Measurements from ENCODE around the gene CDK16.

CDK16 gene

DNA sequence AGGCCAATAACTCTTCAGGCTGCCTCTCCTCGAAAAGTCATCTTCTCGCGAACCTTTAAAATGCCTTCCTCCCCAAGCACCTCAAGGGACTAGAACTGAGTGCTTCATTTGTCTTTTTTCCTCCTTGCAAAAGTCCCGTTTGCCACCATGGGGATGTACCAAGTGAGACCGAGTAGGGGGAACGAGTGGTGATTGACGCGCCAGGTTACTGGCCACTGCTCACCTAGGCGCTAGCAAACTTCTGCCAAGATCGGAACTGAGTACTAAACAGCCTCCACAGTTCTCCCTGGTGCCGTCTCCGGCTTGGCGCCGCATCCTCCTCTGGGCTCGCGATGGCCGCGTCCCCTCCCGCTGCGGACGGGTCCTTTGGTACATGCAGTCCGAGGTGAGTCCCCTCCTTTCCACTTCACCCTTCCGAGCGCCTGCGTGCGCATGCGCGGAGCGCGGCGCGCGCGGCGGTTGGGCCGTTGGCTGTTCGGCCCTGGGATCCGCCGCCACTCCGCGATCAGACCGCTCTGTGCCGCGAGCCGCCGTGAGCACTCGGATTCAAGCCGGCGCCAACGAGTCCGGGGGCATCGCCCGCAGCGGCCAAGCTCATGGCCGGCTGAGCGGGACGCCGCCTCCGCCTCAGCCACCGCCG lies at the start of gene CDK16:
Gene CDK16 (plus strand): TSS at position 402 of the 640 bp plus-strand sequence. CDS start 4,877 bp downstream, outside the sequence.
- peak; percentile 61 for DNase-seq

GRCh38 chrX:47169273-47169672 lies 49.2 kb upstream of the CDK16 start:
- no peak for DNase-seq

DNA sequence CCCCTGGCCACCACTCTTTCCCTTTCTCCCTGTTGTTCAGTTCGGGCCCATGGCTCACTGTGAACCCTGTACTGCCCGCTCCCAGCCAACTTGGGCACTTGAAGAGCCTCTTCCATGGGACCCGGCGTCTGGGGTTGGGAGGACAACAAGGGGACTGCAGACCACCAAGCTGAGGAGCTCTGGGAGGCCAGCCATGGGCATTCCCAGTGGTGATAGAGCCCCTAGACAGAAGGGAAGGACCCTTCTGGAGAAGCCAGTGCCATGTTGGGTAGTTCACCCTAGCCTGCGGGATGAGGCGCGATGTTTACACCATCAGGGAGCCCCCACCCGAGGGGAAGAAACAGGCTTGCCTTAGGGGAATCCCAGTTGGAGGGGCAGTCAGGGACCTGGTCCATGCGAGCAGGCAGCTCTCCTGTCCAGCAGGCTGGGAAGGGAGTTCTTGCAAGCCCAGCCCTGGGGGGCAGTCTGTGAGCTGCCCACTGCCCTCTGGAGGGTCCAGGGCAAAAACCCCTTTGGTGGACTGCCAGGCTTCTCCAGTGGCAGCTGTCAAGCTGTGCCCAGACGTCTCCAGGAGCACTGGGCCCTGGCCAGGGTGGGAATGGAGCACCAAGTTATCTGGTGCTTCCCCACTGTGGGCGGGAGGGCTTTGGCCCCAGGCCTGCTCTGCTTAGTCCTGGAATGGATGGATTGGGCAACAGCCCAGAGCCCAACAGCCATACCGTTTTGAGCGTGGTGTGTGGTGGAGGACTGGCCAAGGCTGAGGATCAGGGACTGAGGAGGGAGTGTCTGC lies 48.6 kb upstream of the CDK16 start:
- no peak for DNase-seq

- no peak for DNase-seq
These were observed 47.4 kb upstream of the CDK16 start for GRCh38 chrX:47170861-47171692.

DNA sequence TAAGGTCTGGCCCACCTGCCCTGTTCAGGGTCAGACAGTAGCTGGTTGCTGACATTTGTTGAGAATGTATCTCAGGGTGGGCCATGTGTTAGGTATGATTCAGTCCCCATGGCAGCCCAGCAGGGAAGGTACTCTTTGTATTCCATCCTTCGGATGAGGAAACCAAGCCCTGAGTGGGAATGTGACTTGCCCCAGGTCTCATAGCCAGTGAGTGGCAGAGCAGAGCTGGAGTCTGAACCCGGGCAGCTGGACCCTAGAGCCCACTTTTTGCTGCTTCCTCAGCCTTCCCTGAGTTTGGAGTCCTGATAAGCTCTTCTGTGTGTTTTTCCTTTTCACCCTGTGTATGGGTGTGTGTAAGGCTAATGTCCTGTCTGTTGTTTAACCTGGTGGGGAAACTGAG lies 46.5 kb upstream of the CDK16 start:
- no peak for DNase-seq

DNA sequence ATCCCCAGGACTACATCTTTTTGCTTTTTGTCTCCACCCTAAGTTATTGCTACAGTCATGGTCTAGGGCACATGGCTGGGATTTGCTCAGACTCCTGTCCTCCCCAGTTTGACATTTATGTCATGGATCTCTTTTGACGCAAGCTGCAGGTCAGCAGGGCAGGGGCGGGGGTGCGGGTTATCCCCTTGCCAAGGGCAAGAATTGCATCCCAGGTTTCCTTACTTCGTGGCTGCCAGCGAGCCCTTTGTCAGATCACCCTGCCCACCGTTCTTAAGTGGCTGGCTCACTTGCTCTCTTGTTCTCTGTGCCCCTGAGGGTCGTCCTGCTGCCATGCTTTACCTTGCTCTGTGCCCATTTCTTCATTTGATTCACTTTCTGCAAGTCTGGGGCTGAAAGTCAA lies 45.9 kb upstream of the CDK16 start:
- no peak for DNase-seq

DNA sequence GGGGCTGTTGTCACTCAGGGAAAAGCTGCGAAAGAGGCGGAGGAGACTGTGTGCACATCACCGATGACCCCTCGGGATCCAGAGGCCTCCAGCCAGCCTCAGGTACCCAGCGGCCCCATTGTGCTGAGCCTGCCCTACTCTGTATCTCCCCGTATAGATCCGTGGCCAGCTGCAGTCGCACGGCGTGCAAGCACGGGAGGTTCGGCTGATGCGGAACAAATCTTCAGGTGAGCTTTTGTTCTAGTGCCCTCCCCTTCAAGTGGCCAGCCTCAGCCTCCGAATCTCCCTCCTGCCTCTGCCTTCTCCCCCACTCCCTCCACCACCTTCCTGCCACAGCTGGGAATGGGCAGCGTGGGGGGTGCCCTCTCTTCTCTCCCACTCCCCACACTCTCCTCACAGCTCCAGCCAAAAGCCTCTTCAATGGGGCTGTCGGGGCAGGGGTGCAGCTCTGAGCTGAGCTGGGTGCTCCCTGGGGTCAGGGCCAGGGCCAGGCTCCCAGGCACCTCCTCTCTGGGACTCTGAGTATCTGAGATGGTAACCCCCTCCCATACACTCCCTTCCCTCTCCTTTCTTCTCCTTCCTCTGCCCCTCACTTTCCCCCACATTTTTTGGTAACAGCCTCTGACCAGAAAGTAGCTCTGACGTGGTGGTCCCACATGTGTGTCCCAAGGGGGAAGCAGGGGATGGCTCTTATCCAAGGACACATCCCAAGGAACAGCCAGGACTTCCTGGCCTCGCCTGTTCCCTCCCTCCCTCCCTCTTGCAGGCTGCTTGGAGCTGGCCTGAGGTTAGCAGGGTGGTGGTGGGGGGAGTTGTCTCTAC lies 45.3 kb upstream of the CDK16 start:
- DNase-seq = no peak

DNA sequence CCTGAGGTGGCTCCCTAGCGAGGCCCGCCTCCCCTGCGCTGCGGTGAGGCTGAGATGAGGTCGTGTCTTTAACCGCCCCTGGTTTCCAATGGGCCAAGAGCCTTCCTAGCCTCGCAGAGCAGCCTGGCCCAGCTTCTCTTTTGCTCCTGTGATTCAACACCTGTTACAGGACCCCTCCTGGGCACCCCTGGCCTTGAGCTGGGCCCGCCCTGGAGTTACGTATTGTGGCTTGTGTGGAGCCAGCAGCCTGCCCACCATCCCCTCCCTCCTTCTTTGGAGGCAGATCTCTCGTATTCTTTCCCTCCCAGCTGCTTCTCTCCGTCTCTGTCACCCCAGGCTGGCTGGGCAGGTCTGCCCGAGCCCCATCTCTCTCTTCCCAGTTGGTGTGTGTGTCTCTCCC lies 44.1 kb upstream of the CDK16 start:
- no peak for DNase-seq

- DNase-seq = no peak
These were observed 43.5 kb upstream of the CDK16 start for GRCh38 chrX:47174846-47175587.

GRCh38 chrX:47175588-47175980 lies 42.9 kb upstream of the CDK16 start:
- no peak for DNase-seq

GRCh38 chrX:47176101-47176740 lies 42.3 kb upstream of the CDK16 start:
- DNase-seq = no peak

GRCh38 chrX:47177079-47177478 lies 41.4 kb upstream of the CDK16 start:
- DNase-seq = no peak

DNA sequence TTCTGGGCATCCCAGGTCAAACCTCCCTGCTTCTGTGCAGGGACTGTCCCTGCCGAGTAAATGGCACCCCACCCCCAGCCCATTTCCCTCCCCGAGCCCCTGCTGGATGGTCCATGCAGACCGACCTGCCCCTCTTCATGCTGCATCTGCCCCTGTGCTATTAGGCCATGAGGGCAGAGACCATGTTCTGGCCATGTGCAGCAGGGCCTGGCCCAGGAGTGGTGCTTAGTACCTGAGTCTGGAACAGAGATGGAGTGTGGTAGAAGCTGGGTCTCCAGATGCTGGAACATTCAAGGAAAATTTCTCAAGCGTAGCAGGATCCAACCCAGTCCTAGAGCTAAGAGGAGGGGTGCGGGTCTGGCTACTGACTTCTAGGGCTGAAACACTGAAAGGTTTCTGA lies 40.1 kb upstream of the CDK16 start:
- no peak for DNase-seq

- no peak for DNase-seq
These were observed 39.1 kb upstream of the CDK16 start for GRCh38 chrX:47179221-47179927.

- DNase-seq = no peak
These were observed 38.6 kb upstream of the CDK16 start for GRCh38 chrX:47179928-47180255.

- no peak for DNase-seq
These were observed 38.1 kb upstream of the CDK16 start for GRCh38 chrX:47180346-47180745.

- DNase-seq = no peak
These were observed 37.2 kb upstream of the CDK16 start for GRCh38 chrX:47181301-47181700.

GRCh38 chrX:47182106-47182700 lies 36.3 kb upstream of the CDK16 start:
- no peak for DNase-seq

DNA sequence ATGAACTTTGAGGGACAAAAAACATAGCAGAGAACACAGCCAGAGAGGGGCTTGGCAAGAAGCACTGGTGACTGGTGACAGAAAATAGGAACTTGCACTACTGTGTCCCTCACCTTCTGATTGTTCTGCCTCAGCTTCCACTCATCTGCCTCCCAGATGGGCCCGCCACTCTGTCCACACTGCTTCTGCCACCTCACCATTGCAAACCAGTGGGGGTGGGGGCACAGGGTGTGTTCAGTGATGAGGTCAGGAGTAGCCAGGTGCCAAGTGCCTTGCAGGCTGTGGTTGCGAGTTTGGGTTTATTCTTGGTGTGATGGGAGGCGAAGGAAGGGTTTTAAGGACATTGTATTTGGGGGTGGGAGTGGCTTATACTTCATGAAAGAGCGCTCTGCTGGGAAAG lies 34.0 kb upstream of the CDK16 start:
- no peak for DNase-seq

DNA sequence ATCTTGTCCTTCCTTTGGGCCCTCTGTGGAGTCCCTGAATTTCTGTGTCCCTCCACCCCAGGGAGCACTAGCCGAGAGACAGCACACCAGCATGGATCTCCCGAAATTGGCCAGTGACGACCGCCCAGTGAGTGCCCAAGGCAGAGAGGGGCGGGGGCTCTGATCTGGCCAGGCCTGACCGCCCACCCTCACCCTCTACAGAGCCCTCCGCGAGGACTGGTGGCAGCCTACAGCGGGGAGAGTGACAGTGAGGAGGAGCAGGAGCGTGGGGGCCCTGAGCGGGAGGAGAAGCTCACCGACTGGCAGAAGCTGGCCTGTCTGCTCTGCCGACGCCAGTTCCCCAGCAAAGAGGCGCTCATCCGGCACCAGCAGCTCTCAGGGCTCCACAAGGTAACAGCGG lies 33.2 kb upstream of the CDK16 start:
- DNase-seq = no peak
